CD4-positive, alpha-beta T cell treated with Interleukin-1 beta for 1 hour (primary cell): ENCODE results near the gene SCN3B.

Experiments
- DNase-seq, 2 donors: peaks; one replicate each; pipeline ENCODE4 v3.0.0-alpha.2; 2020 to 2022

Gene SCN3B

GRCh38 chr11:123653827-123654565 is 428 bp downstream of the SCN3B start:
- no peak for DNase-seq

- no peak for DNase-seq
These were observed 969 bp downstream of the SCN3B start for GRCh38 chr11:123653483-123653826.

- DNase-seq, result no peak
These were observed 1.8 kb downstream of the SCN3B start for GRCh38 chr11:123652599-123652998.

GRCh38 chr11:123650901-123651300 is 3.5 kb downstream of the SCN3B start:
- no peak for DNase-seq

- DNase-seq, result no peak
These were observed 9.0 kb downstream of the SCN3B start for GRCh38 chr11:123645286-123645975.

- no peak for DNase-seq
These were observed 12.0 kb downstream of the SCN3B start for GRCh38 chr11:123642435-123642834.

- no peak for DNase-seq
These were observed 13.0 kb downstream of the SCN3B start for GRCh38 chr11:123641495-123641840.

GRCh38 chr11:123640677-123641494 is 13.5 kb downstream of the SCN3B start:
- DNase-seq, result peak; percentile 31 to 32

GRCh38 chr11:123640029-123640428 is 14.4 kb downstream of the SCN3B start:
- no peak for DNase-seq

GRCh38 chr11:123630126-123630608 is 24.3 kb downstream of the SCN3B start:
- no peak for DNase-seq

- DNase-seq, result no peak
These were observed 25.3 kb downstream of the SCN3B start for GRCh38 chr11:123628936-123629683.

GRCh38 chr11:123624974-123625373 is 29.4 kb downstream of the SCN3B start:
- DNase-seq, result no peak

GRCh38 chr11:123622576-123622975 is 31.8 kb downstream of the SCN3B start:
- DNase-seq, result no peak

- no peak for DNase-seq
These were observed 37.8 kb downstream of the SCN3B start for GRCh38 chr11:123616505-123617198.

GRCh38 chr11:123611698-123612097 is 42.7 kb downstream of the SCN3B start:
- DNase-seq, result no peak

GRCh38 chr11:123608945-123609344 is 45.5 kb downstream of the SCN3B start:
- no peak for DNase-seq

- DNase-seq, result no peak
These were observed 46.1 kb downstream of the SCN3B start for GRCh38 chr11:123608371-123608770.

- no peak for DNase-seq
These were observed 46.6 kb downstream of the SCN3B start for GRCh38 chr11:123607781-123608180.

GRCh38 chr11:123603666-123604065 is 50.8 kb downstream of the SCN3B start:
- no peak for DNase-seq

- DNase-seq, result no peak
These were observed 52.7 kb downstream of the SCN3B start for GRCh38 chr11:123601743-123602142.

GRCh38 chr11:123601136-123601535 is 53.3 kb downstream of the SCN3B start:
- no peak for DNase-seq

- DNase-seq, result no peak
These were observed 56.6 kb downstream of the SCN3B start for GRCh38 chr11:123597859-123598258.
